ENCODE measurements around the gene CEP57. TPM values are rescaled to one million over a fixed set of nuclear protein-coding genes. Genes with fewer than 3 reads are reported as not detected.
A peak's percentile ranks its signal among the peaks of the same experiment; 100 is the strongest.

The CEP57 gene
- 35.6 TPM for total RNA-seq

DNA sequence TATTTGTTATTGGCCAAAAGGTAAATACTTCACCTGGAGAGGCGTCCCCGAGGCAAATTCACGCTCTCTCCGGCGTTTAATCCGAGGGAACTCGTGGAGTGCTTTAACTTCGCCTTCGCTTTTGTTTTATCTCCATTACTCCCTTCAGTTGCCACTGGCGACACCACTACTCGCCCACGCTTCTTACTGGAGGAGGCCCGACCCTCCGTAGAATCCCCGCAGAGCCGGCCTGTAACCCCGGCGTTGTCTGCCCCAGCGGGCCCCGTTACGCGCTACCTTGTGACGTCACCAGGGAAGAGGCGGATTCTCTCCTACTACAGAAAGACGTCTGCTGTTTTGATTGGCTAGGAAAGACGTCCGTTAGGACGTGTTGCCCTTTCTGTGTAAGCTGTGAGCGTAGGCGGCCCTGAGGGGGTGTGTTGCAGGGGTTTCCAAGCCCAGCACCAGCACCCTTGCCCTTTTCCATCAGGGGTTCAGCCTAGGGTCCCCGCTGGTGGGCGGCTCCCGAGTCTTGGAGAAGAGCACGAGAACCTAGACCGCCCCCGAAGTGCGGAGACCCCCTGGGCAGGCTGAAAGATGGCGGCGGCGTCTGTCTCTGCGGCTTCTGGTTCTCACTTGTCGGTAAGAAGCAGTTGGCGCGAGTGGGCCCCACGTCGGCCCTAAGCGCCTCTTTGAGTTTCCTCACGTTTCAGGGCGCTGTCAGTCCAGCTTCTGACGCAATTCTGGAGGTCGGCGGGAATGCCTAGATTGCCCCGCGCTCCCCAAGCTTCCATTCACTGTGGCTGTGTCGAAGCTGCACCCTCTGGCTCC, at the start of gene CEP57:
Gene CEP57 (plus strand): TSS at position 376 of the 810 bp plus-strand sequence. CDS start 201 bp downstream, at position 577.
- peak; percentile 95 for DNase-seq (ENCODE audit: low spot score)

DNA sequence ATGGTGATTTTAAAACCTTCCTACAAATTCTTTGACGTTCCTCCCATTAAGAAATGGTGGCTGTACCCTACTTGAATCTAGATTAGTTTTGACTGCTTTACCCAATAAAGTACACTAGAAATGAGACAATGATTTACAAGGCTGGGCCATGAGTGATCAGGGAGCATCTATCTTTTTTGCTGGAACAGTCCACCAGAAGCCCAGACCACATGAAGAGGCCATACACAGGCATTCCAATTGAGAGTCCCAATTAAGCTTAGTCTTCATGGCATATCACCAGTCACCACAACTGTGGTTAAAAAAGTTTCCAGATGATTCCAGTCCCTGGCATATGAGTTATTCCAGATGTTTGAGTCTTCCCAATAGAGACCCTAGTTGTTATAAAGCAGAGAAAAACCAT, 40.2 kb upstream of the CEP57 start:
- DNase-seq (ENCODE audit: low spot score): no peak

DNA sequence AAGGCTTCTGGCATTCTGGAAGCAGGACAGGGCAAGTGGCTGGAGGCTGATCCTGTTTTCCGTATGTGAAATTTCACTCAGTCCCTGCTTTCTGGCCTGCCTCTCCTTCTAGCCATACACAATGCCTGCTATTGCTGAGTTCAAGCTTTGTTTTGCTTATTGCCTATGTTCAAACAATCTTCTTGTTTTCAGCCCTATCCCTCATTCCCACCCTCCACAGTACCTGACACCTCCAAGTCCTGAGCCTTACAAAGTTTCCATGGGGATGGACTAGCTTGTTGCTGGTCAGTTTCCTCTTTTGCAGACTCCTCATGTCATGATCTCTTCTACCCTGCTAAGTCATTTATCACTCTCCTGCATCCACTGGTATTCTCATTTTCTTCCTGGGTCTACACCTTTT, 38.8 kb upstream of the CEP57 start:
- no peak for DNase-seq (ENCODE audit: low spot score)

DNA sequence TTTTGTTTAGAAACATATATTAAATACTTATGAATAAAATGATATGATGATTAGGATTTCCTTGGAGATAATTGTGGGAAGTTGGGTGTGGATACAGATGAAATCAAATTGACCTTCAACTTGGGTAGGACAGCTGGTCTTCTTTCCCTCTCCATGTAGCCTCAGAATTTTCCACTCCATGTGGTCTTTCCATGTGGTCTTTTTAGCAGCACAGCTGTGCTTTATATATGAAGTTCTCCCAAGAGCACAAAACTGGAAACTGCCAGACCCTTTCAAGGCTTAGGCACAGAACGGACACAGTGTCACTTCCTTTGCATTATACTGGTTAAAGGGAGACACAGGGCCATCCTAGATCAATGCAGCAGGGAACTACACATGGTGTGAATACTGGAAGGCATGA, 29.4 kb upstream of the CEP57 start:
- DNase-seq (ENCODE audit: low spot score): no peak

DNA sequence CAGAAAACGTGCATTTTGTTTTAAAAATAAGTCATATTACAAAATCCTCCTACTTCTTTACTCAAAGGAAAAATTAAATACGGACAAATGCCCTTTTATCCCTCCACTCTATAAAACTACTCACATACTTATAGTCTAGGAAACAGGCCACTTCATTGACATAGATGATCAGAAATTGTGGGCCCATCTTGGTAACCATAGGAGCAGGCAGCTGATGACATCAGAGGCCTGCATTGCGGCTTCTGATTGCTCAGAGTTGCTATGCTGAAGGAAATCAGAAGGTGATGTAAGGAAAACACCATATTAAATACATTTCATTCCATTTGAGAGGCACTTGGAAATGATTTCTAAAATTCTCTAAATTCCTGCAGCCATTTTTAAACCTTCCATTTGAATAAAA, 27.8 kb upstream of the CEP57 start:
- DNase-seq (ENCODE audit: low spot score): no peak

DNA sequence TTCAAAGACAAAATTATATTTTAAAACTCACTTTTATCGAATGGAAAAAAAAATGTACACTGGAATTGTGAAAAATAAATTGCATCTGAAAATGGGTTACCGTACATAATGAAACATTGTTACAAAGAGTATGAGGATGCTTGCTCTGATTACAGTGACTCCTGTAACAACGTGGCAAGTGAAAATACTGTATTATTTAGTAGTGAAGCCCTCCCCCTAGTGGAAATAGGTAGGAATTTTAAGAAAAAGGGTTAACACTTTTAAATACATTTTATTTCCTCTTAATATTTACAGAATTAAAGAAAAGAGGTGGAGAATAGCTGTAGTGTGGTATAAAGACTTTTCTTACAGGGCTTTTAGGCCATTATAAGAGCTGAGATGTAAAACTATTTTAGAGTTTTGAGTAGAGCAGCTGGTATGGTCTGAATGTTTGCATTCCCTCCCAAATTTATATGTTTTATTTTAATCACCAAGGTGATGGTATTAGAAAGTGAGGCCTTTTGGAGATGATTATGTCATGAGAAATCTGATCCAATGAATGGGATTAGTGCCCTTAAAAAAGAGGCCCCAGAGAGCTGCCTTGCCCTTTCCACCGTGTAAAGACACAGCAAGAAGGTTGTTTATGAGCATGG, 25.9 kb upstream of the CEP57 start:
- no peak for DNase-seq (ENCODE audit: low spot score)

DNA sequence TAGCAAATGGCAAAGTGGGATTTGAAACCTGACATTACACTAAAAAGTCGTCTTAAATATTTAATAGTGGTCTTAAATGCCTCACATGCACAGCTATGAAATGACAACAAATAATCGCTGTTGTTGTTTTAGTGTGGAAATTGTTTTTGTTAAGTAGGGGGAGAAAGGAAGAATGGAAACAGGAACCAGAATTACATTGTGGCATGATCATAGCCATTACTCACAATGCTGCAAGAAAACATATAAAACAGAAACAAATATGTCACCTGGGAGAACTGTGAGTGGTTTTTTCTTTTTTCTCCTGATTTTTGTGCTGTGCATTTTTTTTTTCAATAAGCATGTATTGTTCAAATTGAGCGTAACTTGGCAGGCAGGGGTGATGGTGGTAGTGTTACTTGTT, 23.6 kb upstream of the CEP57 start:
- DNase-seq (ENCODE audit: low spot score): no peak

DNA sequence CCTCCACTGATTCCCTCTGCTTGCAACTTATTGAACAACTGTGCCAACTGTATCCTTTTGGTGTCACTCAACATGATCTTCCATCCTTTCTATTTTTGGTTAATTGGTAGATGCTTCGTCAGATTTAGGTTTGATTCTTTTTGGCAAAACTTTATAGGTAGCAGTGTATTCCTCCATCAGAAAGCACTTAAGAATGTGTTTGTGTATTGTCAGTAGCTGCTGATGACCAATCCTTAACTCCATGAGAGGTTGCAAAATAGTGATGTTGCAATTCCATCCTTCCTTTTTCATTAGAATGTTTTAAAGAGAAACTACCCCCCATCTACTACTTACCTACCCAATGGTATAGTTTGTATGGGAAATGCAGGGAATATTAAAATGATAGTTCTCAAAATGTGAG, 22.8 kb upstream of the CEP57 start:
- DNase-seq (ENCODE audit: low spot score): no peak

DNA sequence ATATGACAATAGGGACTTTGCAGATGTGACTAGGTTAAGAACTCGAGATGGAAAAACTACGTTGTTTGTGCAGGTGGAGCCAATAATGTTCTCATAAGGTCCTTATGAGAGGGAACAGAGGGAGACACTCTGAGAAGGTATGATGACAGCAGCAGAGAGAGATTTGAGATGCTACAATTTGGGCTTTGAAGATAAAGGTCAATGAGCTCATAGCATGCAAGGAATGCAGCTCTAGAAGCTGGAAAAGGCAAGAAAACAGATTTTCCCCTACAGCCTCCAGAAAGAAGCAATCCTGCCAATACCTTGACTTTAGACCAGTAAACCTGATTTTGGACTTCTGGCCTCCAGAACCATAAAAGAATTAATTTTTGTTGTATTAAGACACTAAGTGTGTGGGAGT, 21.8 kb upstream of the CEP57 start:
- no peak for DNase-seq (ENCODE audit: low spot score)

DNA sequence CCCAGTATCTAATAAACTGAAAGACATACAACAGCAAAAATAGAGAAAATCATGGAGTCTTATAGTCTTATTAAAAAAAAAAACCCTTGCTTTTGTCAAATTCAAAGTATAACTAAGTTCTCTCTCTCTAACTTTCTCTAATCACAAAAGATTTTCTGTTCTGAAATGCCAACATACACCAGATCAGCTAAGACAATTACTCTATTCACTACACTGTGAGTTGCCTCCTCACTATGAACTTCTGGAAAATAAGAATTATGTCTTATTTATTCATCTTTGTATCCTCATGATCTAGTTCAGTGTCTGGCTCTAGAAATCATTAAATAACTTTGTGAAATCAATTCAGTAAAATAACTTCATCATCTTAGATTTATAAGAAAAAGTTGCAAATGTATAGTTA, 13.4 kb upstream of the CEP57 start:
- no peak for DNase-seq (ENCODE audit: low spot score)

DNA sequence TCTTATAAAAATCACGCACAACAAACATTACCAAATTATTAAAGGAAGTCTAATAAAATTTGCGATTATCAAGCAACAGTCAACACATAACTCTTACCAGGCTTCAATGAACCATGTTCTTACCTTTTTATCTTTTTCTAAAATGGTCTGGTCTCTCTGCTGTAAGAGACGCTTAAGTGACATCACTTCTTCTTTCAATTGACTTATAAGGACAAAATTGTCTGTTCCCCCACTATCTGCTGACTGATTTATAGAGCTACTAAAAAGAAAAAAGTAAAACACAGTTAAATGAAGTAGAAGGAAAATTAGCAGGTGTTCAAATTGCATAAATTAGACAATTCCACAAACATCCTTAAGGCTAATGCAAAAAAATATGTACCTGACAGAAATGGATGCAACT, 11.6 kb upstream of the CEP57 start:
- no peak for DNase-seq (ENCODE audit: low spot score)

DNA sequence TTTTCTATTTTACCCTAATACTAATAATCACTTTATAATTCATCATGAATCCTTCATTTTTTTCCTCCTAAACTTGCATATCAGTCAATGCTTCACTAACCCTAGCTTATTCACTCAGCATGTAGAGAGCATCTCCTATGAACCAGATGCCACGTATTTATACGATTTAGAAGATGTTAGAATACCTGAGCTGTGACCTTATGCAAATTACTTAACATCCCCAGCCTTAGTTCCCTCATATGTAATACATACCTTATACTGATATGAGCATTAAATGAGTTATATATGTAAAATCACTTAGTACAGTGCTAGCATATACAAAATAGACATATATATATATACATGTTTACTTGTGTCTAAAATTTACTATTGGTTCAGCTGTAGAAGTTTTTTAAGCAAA, 9.8 kb upstream of the CEP57 start:
- no peak for DNase-seq (ENCODE audit: low spot score)

DNA sequence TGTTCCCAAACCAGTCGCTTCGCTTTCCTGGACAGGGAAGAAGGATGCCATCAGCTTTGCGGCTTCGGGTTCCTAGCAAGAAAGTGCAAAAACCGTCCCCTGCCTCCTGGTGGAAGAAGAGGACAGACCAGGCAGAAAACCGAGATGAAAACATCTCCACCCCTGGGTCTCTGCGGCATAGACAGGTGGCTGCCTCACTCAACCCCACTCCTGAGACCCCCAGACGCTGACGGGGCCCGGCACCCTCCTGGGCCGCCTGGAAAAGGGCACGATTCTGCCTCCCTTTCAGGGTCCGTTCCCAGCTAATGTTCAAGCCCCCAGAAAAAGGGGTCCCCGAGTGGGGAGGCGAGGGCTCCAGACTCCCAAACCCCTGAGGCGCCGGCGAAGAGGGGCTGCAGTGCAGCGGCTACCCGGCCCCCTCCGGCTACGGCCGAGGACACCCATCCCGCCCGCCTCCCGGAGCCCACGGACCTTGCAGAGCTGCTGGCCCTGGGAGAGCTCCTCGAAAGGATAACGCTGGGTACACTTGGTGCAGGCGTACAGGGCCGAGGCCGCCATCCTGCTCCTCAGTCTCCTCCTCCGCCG, 1.3 kb upstream of the CEP57 start:
- DNase-seq (ENCODE audit: low spot score): peak; percentile 51

DNA sequence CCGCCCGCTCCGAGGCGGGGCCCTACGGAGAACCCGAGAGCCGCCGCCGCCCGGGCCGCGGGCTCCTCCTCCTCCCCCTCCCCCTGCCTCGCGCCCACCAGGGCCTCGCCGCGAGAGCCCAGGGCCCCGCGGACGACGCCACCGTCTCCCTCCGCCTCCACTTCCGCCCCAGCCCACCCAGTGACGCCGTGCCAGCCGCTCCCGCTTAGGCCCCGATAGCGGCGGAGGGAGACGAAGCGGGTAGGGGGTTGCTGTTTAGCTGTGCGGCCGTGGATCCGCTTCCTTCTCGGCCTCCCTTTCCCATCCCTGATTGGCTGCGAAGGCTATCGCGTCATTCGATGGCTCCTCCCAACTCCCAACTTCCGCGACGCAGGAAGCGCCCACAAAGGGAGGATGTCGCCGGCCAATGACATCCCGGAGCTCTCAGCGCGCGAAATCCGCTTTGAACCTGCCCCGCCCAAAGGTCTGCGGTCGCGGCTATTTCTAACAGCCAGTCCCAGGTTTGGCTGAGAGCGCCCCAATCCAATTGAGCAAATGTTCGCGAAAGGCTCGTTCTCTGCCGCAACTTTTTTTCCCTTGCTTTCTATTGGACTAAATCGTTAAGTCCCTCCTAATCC, 684 bp upstream of the CEP57 start, which contains the start of gene FAM76B:
Gene FAM76B (minus strand): TSS at position 277 of the 617 bp plus-strand sequence. CDS start 304 bp downstream, outside the sequence.
- peak; percentile 98 for DNase-seq (ENCODE audit: low spot score)

DNA sequence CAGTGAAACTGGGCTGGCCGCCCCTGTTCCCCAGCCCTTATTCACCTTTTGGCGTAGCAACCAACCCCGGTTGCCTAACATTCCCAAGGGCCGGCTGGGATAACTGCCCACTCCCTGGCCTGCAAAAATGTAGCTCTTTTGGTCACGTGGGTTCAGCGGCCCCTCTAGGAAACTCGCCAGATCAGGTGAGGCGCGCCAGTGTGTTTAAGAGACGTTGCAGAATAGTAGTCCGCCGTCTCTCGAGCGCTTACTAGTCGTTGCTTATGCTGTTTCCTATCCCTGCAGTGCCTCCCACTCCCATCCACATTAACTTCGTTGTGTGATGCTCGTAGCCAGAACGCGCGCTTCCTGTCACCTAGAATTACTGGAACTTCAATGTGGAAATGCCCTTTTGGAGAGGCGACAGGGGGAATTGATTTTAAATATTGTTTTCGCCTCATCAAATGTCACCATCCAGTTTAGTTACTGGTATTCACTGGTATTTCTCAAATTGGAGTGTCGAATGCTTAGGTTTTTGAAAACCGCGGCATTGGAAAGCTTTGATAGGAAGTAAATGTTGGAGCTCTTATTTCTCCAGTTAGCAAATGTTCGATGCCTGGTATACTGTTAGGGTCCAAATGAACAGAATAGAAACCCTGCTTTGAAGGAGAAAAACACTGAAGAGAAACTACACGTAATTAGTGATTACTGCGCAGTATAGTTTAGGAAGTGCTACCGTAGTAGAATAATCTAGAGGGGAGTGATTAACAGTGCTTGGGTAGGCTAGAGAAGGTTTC, 823 bp downstream of the CEP57 start:
- peak; percentile 68 for DNase-seq (ENCODE audit: low spot score)

DNA sequence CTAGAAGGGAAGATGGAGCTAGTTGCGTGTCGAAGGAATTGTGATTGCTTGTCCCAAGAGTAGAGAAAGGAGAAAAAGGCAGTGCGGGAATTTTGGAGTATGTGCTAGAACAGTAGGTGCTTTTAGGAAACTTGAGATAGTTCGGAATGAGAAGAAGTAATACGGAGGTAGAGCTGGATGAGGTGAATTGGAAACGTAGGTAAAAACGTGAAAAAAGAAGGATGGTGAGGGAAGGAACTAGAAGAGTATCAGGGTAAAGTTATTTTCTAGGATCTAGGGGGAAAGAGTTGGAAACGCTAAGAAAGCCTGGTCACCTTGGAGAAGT, 1.4 kb downstream of the CEP57 start:
- DNase-seq (ENCODE audit: low spot score): no peak

DNA sequence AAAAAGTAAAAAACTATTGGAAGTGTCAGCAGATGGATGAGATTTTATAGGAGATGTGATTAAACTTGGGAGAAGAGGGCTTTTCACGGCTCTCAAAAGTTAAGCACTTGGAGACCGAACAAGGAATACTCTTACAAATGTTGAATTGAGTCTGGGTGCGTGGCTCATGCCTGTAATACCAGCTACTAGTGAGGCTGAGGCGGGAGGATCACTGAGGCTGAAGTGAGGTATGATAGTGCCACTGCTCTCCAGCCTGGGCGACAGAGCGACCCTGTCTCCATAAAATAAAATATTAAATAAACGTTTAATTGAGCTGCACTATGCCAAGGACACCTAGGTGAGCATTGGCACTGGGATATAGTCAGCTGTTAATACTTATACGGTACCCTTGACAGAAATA, 1.9 kb downstream of the CEP57 start:
- no peak for DNase-seq (ENCODE audit: low spot score)

DNA sequence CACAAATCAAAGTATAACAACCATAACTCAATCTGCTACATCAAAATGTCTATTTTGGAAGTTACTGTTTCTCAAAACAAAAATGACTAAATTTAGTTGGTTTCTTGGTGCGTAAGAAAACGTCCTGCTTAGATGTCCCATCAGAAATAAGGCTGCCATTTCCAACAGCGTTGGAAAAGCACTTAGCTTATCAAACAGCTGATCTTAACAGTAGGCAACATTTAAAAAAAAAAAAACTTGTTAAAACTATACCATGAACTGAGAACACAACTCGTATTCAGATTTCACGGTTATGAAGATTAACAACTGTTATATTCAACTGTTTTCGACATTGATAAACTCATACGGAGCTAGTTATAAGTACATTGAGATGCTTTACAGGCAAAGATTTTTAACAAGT, 2.4 kb downstream of the CEP57 start:
- DNase-seq (ENCODE audit: low spot score): no peak

DNA sequence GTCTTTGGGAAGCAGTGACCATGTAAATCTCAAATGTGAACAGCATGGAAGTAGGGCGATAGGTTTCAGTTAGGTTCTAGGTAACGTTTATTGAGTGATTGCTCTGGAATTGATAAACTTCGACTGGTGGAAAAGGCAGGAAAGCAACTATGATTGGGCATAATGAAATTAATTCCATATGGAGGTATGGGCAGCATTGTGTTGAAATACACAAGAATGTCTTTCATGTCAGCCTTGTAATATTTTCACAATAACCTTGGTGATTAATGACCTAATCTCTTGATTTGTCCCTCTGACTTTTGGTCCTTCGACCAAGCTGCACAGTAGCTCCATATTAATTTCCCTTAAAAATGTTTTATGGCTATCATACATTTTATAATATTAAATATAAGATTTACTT, 2.8 kb downstream of the CEP57 start:
- DNase-seq (ENCODE audit: low spot score): no peak

DNA sequence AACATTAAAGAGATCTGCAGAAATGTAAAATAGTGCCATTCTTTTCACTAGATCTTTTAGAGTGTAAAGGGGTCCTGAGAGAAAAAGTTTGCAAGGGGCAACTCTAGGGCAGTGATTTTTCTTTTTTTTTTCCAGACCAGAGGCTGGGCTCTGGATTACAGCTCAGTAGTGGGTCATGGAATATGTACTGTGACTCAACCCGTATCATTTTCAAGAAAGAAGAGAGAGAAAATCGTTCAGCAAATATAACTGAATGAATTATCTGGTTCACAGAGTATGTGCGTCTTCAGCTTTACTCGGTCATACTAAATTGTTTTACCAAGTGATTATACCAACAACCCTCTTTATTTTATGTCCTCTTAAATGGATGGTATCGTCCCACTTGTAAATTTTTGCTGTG, 3.8 kb downstream of the CEP57 start:
- no peak for DNase-seq (ENCODE audit: low spot score)

DNA sequence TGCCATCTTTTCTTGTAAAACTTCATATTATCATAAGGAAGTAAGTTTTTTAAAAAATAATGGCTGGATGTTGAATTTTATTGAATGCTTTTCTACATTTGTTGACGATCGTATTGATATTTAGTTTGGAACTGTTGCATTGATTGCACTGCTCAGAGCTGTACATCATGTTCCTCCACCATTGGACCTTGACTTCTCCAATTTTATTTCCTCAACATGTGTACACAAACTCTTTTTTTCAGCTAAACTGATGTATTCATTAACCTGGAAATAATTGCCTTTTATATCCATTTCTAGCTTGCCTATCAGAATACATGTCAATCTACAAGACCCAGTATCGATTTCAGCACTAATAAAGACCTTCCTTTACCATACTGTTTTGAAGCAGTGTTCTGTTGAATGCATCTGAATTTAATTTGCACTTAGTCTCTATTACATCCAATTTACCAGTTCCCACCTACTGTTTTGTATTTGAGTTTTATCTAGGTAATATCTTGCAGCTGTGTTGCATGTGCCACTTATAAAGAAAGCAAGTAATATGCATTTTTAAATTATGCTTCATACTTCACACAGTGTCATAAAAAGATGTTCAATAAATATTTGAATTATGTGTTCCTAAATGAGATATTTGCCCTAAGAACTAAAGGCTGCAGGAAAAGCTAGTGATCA, 5.5 kb downstream of the CEP57 start:
- no peak for DNase-seq (ENCODE audit: low spot score)

All from ureter (tissue), 1 donor.